Keratinocyte (primary cell): ENCODE results near the gene MED16. TPM values are rescaled to one million over a fixed set of nuclear protein-coding genes. Genes with fewer than 3 reads are reported as not detected.

Source experiments
- DNase-seq: peaks from one replicate; pipeline ENCODE4 v3.0.0-alpha.2; 2011; ENCODE audit warnings: low read depth, missing footprints, low spot score
- FAIRE-seq: peaks from 2 replicates; lab custom pipeline; 2011; peaks lifted over from hg19 to GRCh38; lab: Jason Lieb, UNC
- H2AFZ ChIP-seq: 2 replicates; pipeline ENCODE4 v1.6.0; 2012; ENCODE audit warnings: low read length, control low read depth, inconsistent platforms; ENCODE audit not compliant: control insufficient read depth
- H3K27ac ChIP-seq: 2 replicates; pipeline ENCODE4 v1.5.1; 2011; ENCODE audit warnings: low read length; ENCODE audit not compliant: control insufficient read depth, insufficient read depth
- H3K27me3 ChIP-seq: 3 replicates; pipeline ENCODE4 v1.6.0; 2011; ENCODE audit warnings: low read length; ENCODE audit not compliant: control insufficient read depth, insufficient read depth; ENCODE audit errors: extremely low read depth
- H3K36me3 ChIP-seq, 2 experiments: 2 replicates in 1 of 2; 3 replicates in 1 of 2; pipeline ENCODE4 v1.5.1; 2011; ENCODE audit warnings: low read length in 2 of 2, mild to moderate bottlenecking in 1 of 2; ENCODE audit not compliant: control insufficient read depth in 2 of 2, insufficient read depth in 2 of 2; ENCODE audit errors: extremely low read depth in 1 of 2
- H3K4me1 ChIP-seq: 3 replicates; pipeline ENCODE4 v1.5.1; 2011; ENCODE audit warnings: low read length; ENCODE audit not compliant: control insufficient read depth, insufficient read depth; ENCODE audit errors: extremely low read depth
- H3K4me2 ChIP-seq: 3 replicates; pipeline ENCODE4 v1.6.0; 2011; ENCODE audit warnings: low read depth, low read length; ENCODE audit not compliant: control insufficient read depth, insufficient read depth; ENCODE audit errors: extremely low read depth
- H3K4me3 ChIP-seq, 3 experiments: fragments of 200-600 bp in 1 of 3; sonication (generic) in 1 of 3; 2 replicates in 2 of 3; 3 replicates in 1 of 3; pipeline ENCODE4 v1.5.1; 2011 to 2016; ENCODE audit warnings: low read length in 3 of 3, mild to moderate bottlenecking in 3 of 3, control low read depth in 2 of 3, inconsistent platforms in 1 of 3, low read depth in 1 of 3, mixed read lengths in 1 of 3, mixed run types in 1 of 3, moderate library complexity in 1 of 3; ENCODE audit not compliant: control insufficient read depth in 2 of 3, insufficient read depth in 2 of 3; ENCODE audit errors: extremely low read depth in 1 of 3
- H3K79me2 ChIP-seq: 2 replicates; pipeline ENCODE4 v1.6.0; 2012; ENCODE audit warnings: low read length; ENCODE audit not compliant: control insufficient read depth, insufficient read depth
- H3K9ac ChIP-seq: 3 replicates; pipeline ENCODE4 v1.6.0; 2011; ENCODE audit warnings: low read length; ENCODE audit not compliant: control insufficient read depth, insufficient read depth; ENCODE audit errors: extremely low read depth
- H3K9me1 ChIP-seq: 3 replicates; pipeline ENCODE4 v1.6.0; 2011; ENCODE audit warnings: low read length; ENCODE audit not compliant: control insufficient read depth, insufficient read depth; ENCODE audit errors: extremely low read depth
- H3K9me3 ChIP-seq: 2 replicates; pipeline ENCODE4 v1.5.1; 2012; ENCODE audit warnings: low read depth, low read length; ENCODE audit not compliant: control insufficient read depth
- H4K20me1 ChIP-seq: 3 replicates; pipeline ENCODE4 v1.6.0; 2011; ENCODE audit warnings: low read length; ENCODE audit not compliant: control insufficient read depth, insufficient read depth; ENCODE audit errors: extremely low read depth
- CTCF ChIP-seq, 3 experiments: IDR thresholded peaks in 1 of 3; conservative IDR thresholded peaks in 1 of 3; optimal IDR thresholded peaks in 1 of 3; 2 replicates in 2 of 3; 3 replicates in 1 of 3; pipeline versions ENCODE3 to v1.5.1; 2011; ENCODE audit warnings: low read length in 3 of 3, mild to moderate bottlenecking in 3 of 3, moderate library complexity in 2 of 3, control low read depth in 1 of 3, inconsistent platforms in 1 of 3; ENCODE audit not compliant: insufficient read depth in 2 of 3; ENCODE audit errors: extremely low read depth in 1 of 3
- EZH2 ChIP-seq: IDR thresholded peaks from one replicate; pipeline ENCODE4 v1.6.1; 2012; ENCODE audit warnings: inconsistent platforms, mild to moderate bottlenecking, low read length, moderate library complexity
- dilution Hi-C: fragments of 300-500 bp; cut with MboI; formaldehyde crosslinking; loops from one replicate; pipeline ENCODE4 v1.7.0; 2020; ENCODE audit warnings: low sequenced_read_pairs; ENCODE audit not compliant: extremely low pct_ligation_motif_present
- polyA plus RNA-seq, 5 experiments: library from polyadenylated mRNA; depleted of rRNA in 3 of 5; stranded (reverse) in 3 of 5; stranded (forward) in 1 of 5; unstranded in 1 of 5; fragments of >200 nt; gene quantifications; 1 replicate in 1 of 5; 2 replicates in 3 of 5; 3 replicates in 1 of 5; pipeline versions ENCODE4 v1.2.1 to v1.2.3, GENCODE V29; 2011 to 2012; ENCODE audit warnings: missing spikeins in 2 of 5, low read depth in 1 of 5, low replicate concordance in 1 of 5

The MED16 gene
- polyA plus RNA-seq, 1 donor (not counting 4 experiments of a cell fraction or from before 2014, with no cell fraction given) = 9.7 TPM

GRCh38 chr19:939922-940321 is 46.9 kb upstream of the MED16 start:
- H3K9ac ChIP-seq = no peak overlapping the region
- H3K4me3 ChIP-seq = no peak overlapping the region
- peaks cover 0 to 4% of the 10 kb centered on the region in 2 experiments for H3K36me3 ChIP-seq
- H3K79me2 ChIP-seq = no peaks in the 10 kb centered on the region
- H4K20me1 ChIP-seq = peaks cover 6% of the 10 kb centered on the region
- no peak overlapping the region for H3K27ac ChIP-seq
- peaks cover 15% of the 10 kb centered on the region for H3K4me1 ChIP-seq
- no peaks in the 10 kb centered on the region for H3K9me3 ChIP-seq
- H2AFZ ChIP-seq = no peak overlapping the region
- H3K9me1 ChIP-seq = peaks cover 2% of the 10 kb centered on the region
- FAIRE-seq (no peak), DNase-seq (no peak)
- dilution Hi-C loops = no loop called here
- H3K4me2 ChIP-seq = no peak overlapping the region
- TF ChIP-seq EZH2 = no peak
- TF ChIP-seq CTCF (optimal IDR thresholded peaks at IDR 0.05 in 1 of 3, IDR thresholded peaks at IDR 0.05 in 1 of 3, conservative IDR thresholded peaks at IDR 0.05 in 1 of 3; ENCODE audit: extremely low read depth in 1 of 3, insufficient read depth in 2 of 3, low read length in 3 of 3) = no peak
- peaks cover 6% of the 10 kb centered on the region for H3K27me3 ChIP-seq

GRCh38 chr19:939439-939838 is 46.5 kb upstream of the MED16 start:
- peaks cover 6% of the 10 kb centered on the region for H4K20me1 ChIP-seq

More at GRCh38 chr19:939439-939838, 46.5 kb upstream of the MED16 start:
- Histone ChIP-seq H3K9me3 (no peaks in the 10 kb centered on the region), H3K27me3 (peaks cover 3% of the 10 kb centered on the region), H3K9ac (no peak overlapping the region), H3K27ac (no peak overlapping the region), H3K4me1 (peaks cover 15% of the 10 kb centered on the region), H3K79me2 (no peaks in the 10 kb centered on the region), H3K9me1 (peaks cover 2% of the 10 kb centered on the region), H3K4me3 (no peak overlapping the region), H3K36me3 (peaks cover 0 to 4% of the 10 kb centered on the region in 2 experiments), H2AFZ (no peak overlapping the region), H3K4me2 (no peak overlapping the region)
- no peak for TF ChIP-seq EZH2
- no peak for TF ChIP-seq CTCF (optimal IDR thresholded peaks at IDR 0.05 in 1 of 3, IDR thresholded peaks at IDR 0.05 in 1 of 3, conservative IDR thresholded peaks at IDR 0.05 in 1 of 3; ENCODE audit: extremely low read depth in 1 of 3, insufficient read depth in 2 of 3, low read length in 3 of 3)
- FAIRE-seq = no peak
- DNase-seq = no peak
- dilution Hi-C loops = no loop called here
